ENCODE data around the gene HOXA9.

DNA sequence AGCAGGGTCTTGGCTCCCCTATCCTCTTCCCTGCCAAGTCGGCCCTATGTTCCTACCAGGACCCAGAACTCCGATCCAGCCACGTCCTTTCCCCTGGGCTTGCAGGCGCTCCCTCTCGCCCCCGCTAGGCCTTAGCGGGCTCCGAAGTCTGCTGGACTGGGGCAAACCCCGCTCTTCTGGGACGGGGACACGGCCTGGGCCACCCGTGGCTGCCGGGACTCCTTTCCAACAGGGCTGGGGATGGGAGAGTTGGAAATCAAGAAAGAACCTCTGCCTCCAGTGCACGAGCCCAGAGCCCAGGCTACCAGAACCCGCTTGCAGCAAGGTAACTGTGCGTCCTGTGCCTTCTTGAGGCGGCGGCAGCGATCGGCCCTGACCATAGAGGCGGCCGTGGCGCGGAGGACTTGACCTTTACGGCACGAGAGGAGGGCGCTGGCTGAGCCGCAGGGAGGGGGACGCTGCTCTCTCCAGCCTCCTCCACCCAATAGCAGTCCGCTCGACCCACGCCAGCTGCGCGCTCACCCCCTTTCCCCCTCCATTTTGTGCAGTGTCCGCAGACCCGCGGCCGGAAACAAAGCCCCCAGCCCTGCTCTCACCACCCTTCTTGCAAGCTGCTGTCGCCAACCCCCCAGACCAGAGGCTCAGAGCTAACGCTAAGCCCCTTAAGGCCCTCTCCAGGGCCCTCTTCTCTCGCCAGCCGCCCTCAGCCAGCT, 26.7 kb upstream of the HOXA9 start:
- TF ChIP-seq, protein P1, sequence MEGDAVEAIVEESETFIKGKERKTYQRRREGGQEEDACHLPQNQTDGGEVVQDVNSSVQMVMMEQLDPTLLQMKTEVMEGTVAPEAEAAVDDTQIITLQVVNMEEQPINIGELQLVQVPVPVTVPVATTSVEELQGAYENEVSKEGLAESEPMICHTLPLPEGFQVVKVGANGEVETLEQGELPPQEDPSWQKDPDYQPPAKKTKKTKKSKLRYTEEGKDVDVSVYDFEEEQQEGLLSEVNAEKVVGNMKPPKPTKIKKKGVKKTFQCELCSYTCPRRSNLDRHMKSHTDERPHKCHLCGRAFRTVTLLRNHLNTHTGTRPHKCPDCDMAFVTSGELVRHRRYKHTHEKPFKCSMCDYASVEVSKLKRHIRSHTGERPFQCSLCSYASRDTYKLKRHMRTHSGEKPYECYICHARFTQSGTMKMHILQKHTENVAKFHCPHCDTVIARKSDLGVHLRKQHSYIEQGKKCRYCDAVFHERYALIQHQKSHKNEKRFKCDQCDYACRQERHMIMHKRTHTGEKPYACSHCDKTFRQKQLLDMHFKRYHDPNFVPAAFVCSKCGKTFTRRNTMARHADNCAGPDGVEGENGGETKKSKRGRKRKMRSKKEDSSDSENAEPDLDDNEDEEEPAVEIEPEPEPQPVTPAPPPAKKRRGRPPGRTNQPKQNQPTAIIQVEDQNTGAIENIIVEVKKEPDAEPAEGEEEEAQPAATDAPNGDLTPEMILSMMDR (IDR thresholded peaks at IDR 0.05; ENCODE audit: insufficient read depth, low read depth, low read length) = no peak
- TF ChIP-seq EZH2 (IDR thresholded peaks at IDR 0.05; ENCODE audit: insufficient read depth, low read length) = peak; percentile 82

Data from astrocyte (in vitro differentiated cells and primary cell).